Dedifferentiated amniotic fluid mesenchymal stem cell (primary cell): Measurements from ENCODE around the gene MAS1.

Experiments used
- DNase-seq: peaks from one replicate; pipeline ENCODE4 v3.0.0-alpha.2; 2016; ENCODE audit errors: extremely low spot score

The MAS1 gene

DNA sequence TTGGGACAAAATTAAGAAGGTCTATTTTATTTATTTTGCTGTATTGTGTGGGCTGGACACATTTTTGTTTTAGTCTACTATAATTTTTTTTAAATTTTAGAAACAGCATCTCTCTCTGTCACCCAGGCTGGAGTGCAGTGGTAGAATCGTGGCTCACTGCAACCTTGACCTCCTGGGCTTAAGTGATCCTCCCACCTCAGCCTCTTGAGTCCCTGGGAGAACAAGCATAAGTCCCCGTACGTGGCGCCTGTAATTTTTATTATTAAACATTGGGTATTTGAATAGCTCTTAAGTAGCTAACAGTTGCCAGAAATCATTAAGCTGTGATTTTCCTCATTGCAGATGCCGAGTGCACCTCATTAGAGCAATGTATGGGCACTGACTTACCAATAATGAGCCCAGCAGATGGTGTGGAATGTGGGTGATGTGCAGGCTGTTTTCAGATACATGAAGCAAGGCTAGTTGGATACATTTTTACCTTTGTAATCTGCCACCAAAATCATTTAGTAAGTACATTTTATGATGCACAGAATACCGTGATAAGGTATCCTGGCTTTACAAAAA, 10.3 kb upstream of the MAS1 start:
- no peak for DNase-seq

DNA sequence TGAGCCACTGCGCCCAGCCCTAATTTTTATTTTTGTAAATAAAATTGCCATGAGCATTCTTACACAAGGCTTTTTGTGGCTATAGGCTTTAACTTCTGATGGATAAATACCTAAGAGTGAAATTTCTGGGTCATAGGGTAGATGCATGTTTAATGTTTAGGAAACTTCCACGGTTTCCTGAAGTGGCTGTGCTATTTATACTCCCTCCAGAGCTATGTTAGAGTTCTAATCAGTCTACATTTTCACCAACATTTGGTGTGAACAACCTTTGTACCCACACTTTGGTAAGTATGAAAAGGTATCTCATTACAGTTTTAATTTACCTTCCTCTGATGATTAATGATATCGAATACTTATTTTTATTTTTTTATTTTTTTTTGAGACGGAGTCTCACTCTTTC, 6.1 kb upstream of the MAS1 start:
- no peak for DNase-seq

- DNase-seq = no peak
Measured at GRCh38 chr6:159886270-159886669, 4.5 kb upstream of the MAS1 start.

- no peak for DNase-seq
Measured at GRCh38 chr6:159887146-159887545, 3.6 kb upstream of the MAS1 start.

DNA sequence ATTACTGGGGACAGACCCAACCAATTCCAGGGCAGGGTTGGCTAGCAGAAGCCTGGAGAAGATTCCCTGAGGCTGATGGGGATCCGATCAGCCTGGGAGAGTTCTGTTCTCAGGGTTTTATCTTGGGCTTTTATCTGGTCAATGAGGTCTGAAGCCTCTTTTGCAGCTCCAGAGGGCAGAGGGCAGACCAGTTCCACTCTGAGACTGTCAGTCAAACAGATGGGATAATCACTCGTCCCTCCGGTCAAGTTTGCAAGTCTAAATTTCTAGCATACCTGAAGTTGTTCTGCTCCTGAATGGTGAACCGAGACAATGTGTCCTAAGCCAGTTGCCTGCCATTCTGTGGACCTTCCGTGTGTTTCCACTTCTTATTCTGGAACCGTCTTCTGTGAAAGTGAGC, 3.0 kb upstream of the MAS1 start:
- no peak for DNase-seq

DNA sequence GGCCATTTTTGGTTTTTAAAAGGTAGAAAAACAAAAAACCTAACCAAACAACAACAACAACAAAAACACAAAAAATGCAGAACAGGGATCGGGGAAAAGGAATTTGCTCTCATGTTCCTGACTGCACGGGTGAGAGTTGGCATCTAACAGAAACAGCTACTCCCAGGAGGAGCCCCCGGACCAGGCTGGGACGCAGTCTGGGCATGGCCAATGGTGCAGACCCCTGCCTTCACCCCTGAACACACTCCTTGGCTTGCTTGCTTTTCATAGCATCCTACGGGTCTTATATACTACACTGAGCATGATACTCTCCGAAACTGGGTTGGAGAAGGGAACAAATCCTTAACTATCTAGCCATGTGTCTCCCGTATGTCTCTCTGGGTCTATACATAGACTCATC, 587 bp upstream of the MAS1 start:
- DNase-seq = no peak

DNA sequence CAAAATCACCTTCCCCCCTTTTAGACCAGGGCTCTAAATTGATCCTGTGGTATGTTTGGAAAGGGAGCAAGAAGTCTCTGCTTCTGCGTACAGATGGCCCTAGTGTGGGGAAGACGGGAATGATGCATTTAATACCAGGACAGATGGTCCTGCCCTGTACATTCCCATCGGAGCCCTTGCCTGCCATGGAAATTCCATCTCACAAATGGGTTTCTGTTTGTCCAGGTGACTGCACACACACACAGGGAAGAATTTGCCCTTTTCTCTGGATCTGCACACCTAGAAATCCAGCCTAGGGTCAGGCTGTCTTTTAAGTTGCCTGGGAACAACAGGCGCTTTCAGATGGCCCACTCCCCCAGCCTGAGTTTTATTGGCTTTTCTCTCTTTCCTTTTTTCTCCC, 1.3 kb downstream of the MAS1 start:
- no peak for DNase-seq

DNA sequence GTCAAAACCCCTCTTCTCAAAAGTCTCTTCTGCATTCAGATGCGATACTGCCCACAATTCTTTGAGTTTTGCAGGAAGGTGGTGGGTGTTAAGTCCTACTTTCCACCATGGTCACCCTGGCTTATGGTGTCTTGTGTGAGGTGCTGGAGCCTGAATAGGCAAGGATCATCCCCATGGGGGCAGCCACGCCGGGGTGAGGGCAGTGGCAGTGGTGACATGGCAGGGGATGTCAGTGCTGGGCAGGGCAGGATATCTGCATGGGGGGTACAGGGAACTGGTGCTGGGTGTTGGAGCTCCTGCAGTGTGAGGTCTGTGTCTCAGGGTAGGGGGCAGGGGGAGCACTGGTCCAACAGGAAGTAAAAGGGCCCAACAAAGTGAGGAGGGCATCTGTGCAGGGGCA, 2.3 kb downstream of the MAS1 start:
- no peak for DNase-seq

DNA sequence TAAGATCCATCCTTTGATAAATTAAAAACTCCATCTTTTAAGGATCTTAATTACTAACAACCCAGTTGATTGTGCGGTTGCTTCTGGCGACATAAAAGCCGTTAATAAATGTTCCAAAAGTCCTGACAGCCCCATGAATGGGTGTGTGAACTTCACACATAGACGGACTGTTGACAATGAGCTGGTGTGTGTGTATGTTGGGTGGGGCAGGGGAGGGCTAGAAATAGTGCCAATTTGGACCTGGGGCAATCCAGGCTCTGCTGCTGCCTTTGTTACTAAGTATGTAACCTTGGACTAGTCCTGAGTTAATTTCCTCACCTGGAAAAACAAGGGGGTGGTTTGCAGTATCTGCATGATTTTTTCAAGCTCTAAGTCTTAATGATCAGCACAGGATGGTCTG, 4.2 kb downstream of the MAS1 start:
- no peak for DNase-seq

GRCh38 chr6:159897603-159898002, 6.8 kb downstream of the MAS1 start:
- DNase-seq = no peak

DNA sequence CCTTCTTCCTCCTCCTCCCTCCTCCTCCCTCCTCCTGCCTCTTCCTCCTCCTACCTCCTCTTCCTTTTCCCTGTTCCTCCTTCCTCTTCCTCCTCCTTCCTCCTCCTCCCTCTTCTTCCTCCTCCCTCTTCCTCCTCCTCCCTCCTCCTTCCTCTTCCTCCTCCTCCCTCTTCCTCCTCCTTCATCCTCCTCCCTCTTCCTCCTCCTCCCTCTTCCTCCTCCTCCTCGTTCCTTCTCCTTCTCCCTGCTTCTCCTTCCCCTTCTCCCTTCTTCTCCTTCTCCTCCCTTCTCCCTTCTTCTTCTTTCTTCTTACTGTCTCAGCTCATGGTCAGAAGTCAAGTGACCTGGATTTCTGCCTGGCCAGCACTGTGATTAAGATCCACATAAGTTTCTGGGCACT, 7.7 kb downstream of the MAS1 start:
- no peak for DNase-seq

- peak; percentile 81 for DNase-seq
Measured at GRCh38 chr6:159899994-159900745, 9.4 kb downstream of the MAS1 start.

- no peak for DNase-seq
Measured at GRCh38 chr6:159902620-159903019, 11.8 kb downstream of the MAS1 start.

DNA sequence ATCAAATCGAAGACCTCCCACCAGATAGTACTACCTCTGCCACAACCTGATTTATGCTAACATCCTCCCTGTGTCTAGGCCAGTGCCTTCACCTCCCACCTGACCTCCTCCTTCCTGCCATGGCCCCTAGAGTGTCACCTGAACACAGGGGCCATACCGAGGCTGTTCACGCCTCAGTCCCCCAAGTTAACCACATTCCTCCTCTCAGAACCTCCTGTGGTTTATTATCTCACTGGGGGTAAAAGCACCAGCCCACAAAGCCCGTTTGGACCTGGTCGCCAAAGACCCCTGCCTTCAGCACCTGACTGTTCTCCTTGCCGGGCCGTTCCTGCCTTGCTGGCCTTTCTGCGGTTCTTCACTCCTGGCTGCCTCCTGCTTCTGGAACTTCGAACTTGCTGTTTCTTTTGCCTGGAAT, 13.7 kb downstream of the MAS1 start:
- DNase-seq = no peak

DNA sequence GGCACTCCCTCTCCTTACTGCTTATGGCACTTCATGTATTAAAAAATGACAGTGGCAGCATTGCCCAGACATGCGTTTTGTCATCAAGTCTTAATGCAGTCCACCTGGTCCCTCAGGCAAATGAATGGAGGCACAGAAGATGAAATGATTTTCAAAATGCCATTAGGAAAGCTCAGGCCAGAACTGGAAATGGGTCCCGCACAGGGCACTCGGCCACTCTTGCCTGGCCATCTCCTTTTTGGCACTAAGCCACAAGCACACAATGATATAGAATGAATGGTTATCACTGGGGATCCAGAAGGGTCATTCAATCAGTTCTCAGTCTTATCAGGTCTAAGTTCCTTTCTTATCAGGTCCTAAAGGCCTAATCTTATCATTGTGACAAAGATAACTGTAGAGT, 15.6 kb downstream of the MAS1 start:
- no peak for DNase-seq

- no peak for DNase-seq
Measured at GRCh38 chr6:159908535-159908934, 17.7 kb downstream of the MAS1 start.

GRCh38 chr6:159908979-159909378, 18.2 kb downstream of the MAS1 start:
- DNase-seq = no peak

GRCh38 chr6:159910342-159910741, 19.6 kb downstream of the MAS1 start:
- no peak for DNase-seq

- DNase-seq = no peak
Measured at GRCh38 chr6:159913375-159913774, 22.6 kb downstream of the MAS1 start.

DNA sequence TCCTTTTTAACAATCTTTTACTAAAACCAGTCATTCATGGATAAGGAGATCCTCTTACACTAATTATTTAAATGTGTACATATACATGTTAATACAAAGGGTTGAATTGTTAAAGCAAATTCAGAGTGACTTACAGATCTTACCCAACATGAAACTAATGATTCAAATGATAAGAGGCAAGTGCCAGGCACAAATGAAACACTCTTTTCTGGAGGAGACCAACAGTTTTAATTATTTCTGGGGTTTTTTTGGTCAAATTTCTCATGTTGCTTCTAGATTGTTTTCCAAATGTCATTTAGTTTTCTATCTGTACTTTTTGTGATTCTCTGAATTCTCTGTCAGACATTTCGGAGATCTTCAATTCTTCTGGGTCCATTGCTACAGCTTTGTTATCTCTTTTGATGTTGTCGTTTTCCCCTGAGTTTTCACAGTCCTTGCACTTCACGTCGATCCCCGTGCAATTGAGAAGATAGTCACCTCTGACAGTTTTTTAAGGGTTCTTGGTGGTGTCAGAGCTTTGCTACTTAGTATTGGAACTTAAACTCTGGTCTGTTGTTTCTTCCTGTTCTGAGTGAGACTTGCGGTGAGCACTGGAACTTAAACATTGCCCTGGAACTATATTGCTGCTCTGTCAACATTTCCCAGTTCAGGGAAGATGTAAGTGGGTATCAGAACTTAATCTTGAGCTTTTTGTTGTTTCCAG, 23.2 kb downstream of the MAS1 start:
- DNase-seq = no peak

- DNase-seq = no peak
Measured at GRCh38 chr6:159914565-159914923, 23.8 kb downstream of the MAS1 start.

GRCh38 chr6:159915397-159915796, 24.6 kb downstream of the MAS1 start:
- DNase-seq = no peak

DNA sequence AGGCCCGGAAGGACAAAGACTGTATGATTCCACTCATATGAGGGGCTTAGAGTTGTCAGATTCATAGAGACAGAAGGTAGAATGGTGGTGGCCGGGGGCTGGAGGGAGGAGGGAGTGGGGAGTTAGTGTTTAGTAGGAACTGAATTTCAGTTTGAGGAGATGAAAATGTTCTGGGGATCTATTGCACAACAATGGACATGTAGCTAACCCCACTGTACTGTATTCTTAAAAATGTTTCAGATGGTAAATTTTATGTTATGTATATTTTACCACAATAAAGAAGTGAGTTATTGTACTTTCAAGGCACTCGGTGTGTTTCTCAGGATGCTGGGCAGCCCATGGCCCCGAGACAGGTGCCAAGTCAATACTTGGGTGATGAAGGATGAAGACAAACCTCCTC, 25.4 kb downstream of the MAS1 start:
- DNase-seq = no peak
